ENCODE data around the gene NSMCE4A. TPM values are rescaled to one million over a fixed set of nuclear protein-coding genes. Genes with fewer than 3 reads are reported as not detected.

The NSMCE4A gene
- total and polyA plus RNA-seq, 2 donors (not counting 3 experiments of a cell fraction or from before 2014, with no cell fraction given) = 36.8 to 51.0 TPM

- ChIA-PET POLR2A (interaction anchor here (0.5 to 0.8 kb wide), 3 partner anchors 9 to 52 kb away, joined by 3 to 4 read pairs (median 4); no protein-coding TSS in a partner anchor), CTCF (interaction anchor here (1.1 to 1.5 kb wide), 4 partner anchors 9 to 107 kb away, joined by 3 to 5 read pairs (median 4); no protein-coding TSS in a partner anchor)
- Histone ChIP-seq H4K20me1 (replicated peaks; ENCODE audit: control insufficient read depth, extremely low read depth, insufficient read depth, low read length) (no peaks in the 10 kb centered on the region), H2AFZ (ENCODE audit: low read depth, low read length) (peak overlapping the region; percentile 28), H3K4me1 (ENCODE audit: control insufficient read depth, extremely low read depth, insufficient read depth, low read length) (peaks cover 16% of the 10 kb centered on the region), H3K36me3 (ENCODE audit: control insufficient read depth in 2 of 2, extremely low read depth in 1 of 2, insufficient read depth in 2 of 2, low read length in 2 of 2) (peaks cover 0 to 5% of the 10 kb centered on the region in 2 experiments), H3K4me3 (replicated peaks in 1 of 3; ENCODE audit: insufficient read depth in 1 of 3, low read depth in 1 of 3, low read length in 3 of 3) (peak overlapping the region in 1 of 3 experiments; percentile 15), H3K27ac (ENCODE audit: insufficient read depth, low read depth, low read length) (peak overlapping the region; percentile 64), H3K4me2 (ENCODE audit: insufficient read depth, low read length) (peak overlapping the region; percentile 40), H3K9ac (replicated peaks; ENCODE audit: extremely low read depth, insufficient read depth, low read length) (peak overlapping the region; percentile 15), H3K79me2 (ENCODE audit: control insufficient read depth, insufficient read depth, low read length) (no peaks in the 10 kb centered on the region), H3K27me3 (ENCODE audit: control insufficient read depth in 2 of 2, insufficient read depth in 2 of 2, low read length in 2 of 2) (no peaks in the 10 kb centered on the region), H3K9me3 (replicated peaks; ENCODE audit: control insufficient read depth, insufficient read depth, low read length) (no peaks in the 10 kb centered on the region), H3K9me1 (replicated peaks; ENCODE audit: control insufficient read depth, extremely low read depth, insufficient read depth, low read length) (no peaks in the 10 kb centered on the region)
- TSS peak; percentile 87 for BruUV-seq (replicated peaks)
- DNase-seq (ENCODE audit: low read depth, low spot score) (peak; percentile 87), FAIRE-seq (peak; percentile 86)
- dilution Hi-C loops (cut with MboI; ENCODE audit: extremely low pct_ligation_motif_present, low sequenced_read_pairs) = no loop called here
- TF ChIP-seq, protein P1, sequence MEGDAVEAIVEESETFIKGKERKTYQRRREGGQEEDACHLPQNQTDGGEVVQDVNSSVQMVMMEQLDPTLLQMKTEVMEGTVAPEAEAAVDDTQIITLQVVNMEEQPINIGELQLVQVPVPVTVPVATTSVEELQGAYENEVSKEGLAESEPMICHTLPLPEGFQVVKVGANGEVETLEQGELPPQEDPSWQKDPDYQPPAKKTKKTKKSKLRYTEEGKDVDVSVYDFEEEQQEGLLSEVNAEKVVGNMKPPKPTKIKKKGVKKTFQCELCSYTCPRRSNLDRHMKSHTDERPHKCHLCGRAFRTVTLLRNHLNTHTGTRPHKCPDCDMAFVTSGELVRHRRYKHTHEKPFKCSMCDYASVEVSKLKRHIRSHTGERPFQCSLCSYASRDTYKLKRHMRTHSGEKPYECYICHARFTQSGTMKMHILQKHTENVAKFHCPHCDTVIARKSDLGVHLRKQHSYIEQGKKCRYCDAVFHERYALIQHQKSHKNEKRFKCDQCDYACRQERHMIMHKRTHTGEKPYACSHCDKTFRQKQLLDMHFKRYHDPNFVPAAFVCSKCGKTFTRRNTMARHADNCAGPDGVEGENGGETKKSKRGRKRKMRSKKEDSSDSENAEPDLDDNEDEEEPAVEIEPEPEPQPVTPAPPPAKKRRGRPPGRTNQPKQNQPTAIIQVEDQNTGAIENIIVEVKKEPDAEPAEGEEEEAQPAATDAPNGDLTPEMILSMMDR (IDR thresholded peaks at IDR 0.05; ENCODE audit: extremely low read depth in 1 of 2, insufficient read depth in 1 of 2, low read depth in 1 of 2, low read length in 2 of 2) = no peak
- TF ChIP-seq POLR2AphosphoS5 (IDR thresholded peaks at IDR 0.05; ENCODE audit: insufficient read depth, low read depth, low read length) = peak; percentile 54
- no peak for TF ChIP-seq GATA2 (IDR thresholded peaks at IDR 0.05; ENCODE audit: insufficient read depth, insufficient read length, low read depth, low read length)
- TF ChIP-seq POLR2A (IDR thresholded peaks at IDR 0.05; ENCODE audit: low read depth, low read length) = no peak
- TF ChIP-seq EZH2 (IDR thresholded peaks at IDR 0.05; ENCODE audit: borderline replicate concordance, low read depth, low read length, severe bottlenecking) = no peak
- peak; percentile 80 for TF ChIP-seq JUN (IDR thresholded peaks at IDR 0.05; ENCODE audit: borderline replicate concordance, insufficient read depth, insufficient read length, low read depth)
- TF ChIP-seq MYC (IDR thresholded peaks at IDR 0.05; ENCODE audit: low read depth, low read length) = no peak
- TF ChIP-seq, protein P2, sequence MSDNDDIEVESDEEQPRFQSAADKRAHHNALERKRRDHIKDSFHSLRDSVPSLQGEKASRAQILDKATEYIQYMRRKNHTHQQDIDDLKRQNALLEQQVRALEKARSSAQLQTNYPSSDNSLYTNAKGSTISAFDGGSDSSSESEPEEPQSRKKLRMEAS (IDR thresholded peaks at IDR 0.05; ENCODE audit: insufficient read depth, insufficient read length) = no peak
- TF ChIP-seq FOS (IDR thresholded peaks at IDR 0.05; ENCODE audit: borderline replicate concordance, insufficient read depth, low read length) = peak; percentile 82
- intact Hi-C loops (cut with micrococcal nuclease) = loop anchor here (1.0 kb wide), 3 partner anchors 14 to 28 kb away; partner anchors contain the start of gene ATE1
Observed at GRCh38 chr10:121956111-121957061, 18.6 kb downstream of the NSMCE4A start.

Measured in endothelial cell of umbilical vein (primary cell).